Measurements from ENCODE around the gene SCN2A. TPM values are rescaled to one million over a fixed set of nuclear protein-coding genes. Genes with fewer than 3 reads are reported as not detected.

SCN2A gene
- total and polyA plus RNA-seq, 4 donors: 0.02 to 0.31 (median 0.11) TPM

DNA sequence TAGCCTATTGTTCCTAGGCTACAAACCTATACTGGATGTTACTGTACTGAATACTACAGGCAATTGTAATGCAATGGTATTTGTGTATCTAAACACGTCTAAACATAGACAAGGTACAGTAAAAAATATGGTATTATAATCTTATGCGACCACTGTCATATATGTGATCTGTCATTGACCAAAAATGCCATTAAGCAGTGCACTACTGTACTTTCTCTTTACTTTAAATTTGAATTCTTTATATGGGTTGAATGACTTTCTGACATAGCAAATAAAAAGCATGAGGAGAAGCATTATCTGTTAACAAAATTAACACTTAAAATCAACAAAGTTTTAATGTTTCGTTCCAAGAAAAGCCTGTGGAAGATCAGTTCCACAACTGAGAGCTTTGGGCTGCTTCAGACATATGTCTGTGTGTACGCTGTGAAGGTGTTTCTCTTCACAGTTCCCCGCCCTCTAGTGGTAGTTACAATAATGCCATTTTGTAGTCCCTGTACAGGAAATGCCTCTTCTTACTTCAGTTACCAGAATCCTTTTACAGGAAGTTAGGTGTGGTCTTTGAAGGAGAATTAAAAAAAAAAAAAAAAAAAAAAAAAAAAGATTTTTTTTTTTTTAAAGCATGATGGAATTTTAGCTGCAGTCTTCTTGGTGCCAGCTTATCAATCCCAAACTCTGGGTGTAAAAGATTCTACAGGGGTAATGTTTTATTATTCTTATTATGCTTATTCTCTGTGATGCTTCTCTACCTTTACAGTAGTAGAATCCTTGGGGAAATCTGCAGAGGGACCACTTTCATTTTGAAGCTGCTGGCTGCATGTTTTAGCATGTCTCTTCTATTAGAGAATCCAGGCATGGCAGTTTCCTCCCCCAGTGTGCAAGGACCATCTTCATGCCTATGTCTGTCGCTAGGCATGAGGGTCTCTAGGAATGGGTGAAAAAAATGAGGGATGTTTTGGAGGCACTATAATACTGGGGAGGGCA lies 54.5 kb downstream of the SCN2A start:
- DNase-seq: peak; percentile 64 to 95 (median 90)

DNA sequence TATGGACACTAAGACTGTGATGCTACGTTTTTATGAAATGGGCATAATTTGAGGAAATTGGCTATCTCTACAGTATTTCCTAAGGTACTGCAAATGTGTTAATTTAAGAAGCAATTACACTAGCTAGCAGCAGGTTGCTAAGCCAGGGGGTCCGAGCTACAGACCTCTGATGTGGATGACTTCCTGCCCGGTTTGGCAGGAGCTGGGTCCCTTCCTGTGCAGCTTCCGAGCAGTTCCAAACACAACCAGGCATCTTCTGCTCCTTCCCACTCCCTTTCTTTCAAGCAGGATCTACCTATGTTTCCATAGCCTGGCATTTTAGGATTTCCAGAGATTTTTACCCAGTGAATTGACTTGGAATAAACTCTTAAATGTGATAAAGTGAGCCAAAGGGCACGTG lies 55.7 kb downstream of the SCN2A start:
- no peak overlapping the region for H3K9ac ChIP-seq (ENCODE audit: insufficient read depth in 1 of 2, low read length in 2 of 2)
- DNase-seq (no peak), ATAC-seq (ENCODE audit: insufficient read depth, low FRiP score) (no peak)
- no peaks in the 10 kb centered on the region for H3K36me3 ChIP-seq (ENCODE audit: control insufficient read depth in 4 of 4, insufficient read depth in 4 of 4, low read length in 4 of 4)
- H3K9me3 ChIP-seq (ENCODE audit: control insufficient read depth in 4 of 4, insufficient read depth in 3 of 4, low read length in 3 of 4): no peaks in the 10 kb centered on the region
- TF ChIP-seq, protein P1, sequence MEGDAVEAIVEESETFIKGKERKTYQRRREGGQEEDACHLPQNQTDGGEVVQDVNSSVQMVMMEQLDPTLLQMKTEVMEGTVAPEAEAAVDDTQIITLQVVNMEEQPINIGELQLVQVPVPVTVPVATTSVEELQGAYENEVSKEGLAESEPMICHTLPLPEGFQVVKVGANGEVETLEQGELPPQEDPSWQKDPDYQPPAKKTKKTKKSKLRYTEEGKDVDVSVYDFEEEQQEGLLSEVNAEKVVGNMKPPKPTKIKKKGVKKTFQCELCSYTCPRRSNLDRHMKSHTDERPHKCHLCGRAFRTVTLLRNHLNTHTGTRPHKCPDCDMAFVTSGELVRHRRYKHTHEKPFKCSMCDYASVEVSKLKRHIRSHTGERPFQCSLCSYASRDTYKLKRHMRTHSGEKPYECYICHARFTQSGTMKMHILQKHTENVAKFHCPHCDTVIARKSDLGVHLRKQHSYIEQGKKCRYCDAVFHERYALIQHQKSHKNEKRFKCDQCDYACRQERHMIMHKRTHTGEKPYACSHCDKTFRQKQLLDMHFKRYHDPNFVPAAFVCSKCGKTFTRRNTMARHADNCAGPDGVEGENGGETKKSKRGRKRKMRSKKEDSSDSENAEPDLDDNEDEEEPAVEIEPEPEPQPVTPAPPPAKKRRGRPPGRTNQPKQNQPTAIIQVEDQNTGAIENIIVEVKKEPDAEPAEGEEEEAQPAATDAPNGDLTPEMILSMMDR (IDR thresholded peaks at IDR 0.05; ENCODE audit: control extremely low read depth, extremely low read depth): no peak
- no peak overlapping the region for H3K4me3 ChIP-seq
- 57 to 61% methylated on average over 5 of the region's 5 CpGs for WGBS, 2 donors
- no peaks in the 10 kb centered on the region for H3K27me3 ChIP-seq (ENCODE audit: control insufficient read depth in 3 of 3, insufficient read depth in 3 of 3, low read length in 2 of 3)
- H3K27ac ChIP-seq (ENCODE audit: low read depth in 1 of 2, low read length in 1 of 2): no peak overlapping the region
- peaks cover 0 to 2% (median 0%) of the 10 kb centered on the region in 5 donors for H3K4me1 ChIP-seq (ENCODE audit: control insufficient read depth in 5 of 5, insufficient read depth in 5 of 5, low read length in 5 of 5)

More for the DNA sequence above, 54.5 kb downstream of the SCN2A start:
- Histone ChIP-seq H3K4me3 (no peak overlapping the region), H3K36me3 (ENCODE audit: control insufficient read depth in 4 of 4, insufficient read depth in 4 of 4, low read length in 4 of 4) (no peaks in the 10 kb centered on the region), H3K9me3 (ENCODE audit: control insufficient read depth in 4 of 4, insufficient read depth in 3 of 4, low read length in 3 of 4) (no peaks in the 10 kb centered on the region), H3K9ac (ENCODE audit: insufficient read depth in 1 of 2, low read length in 2 of 2) (no peak overlapping the region), H3K27me3 (ENCODE audit: control insufficient read depth in 3 of 3, insufficient read depth in 3 of 3, low read length in 2 of 3) (no peaks in the 10 kb centered on the region), H3K27ac (ENCODE audit: low read depth in 1 of 2, low read length in 1 of 2) (no peak overlapping the region), H3K4me1 (ENCODE audit: control insufficient read depth in 5 of 5, insufficient read depth in 5 of 5, low read length in 5 of 5) (peaks cover 0 to 2% (median 0%) of the 10 kb centered on the region in 5 donors)
- peak; percentile 99 for ATAC-seq (ENCODE audit: insufficient read depth, low FRiP score)
- TF ChIP-seq, protein P1 (IDR thresholded peaks at IDR 0.05; ENCODE audit: control extremely low read depth, extremely low read depth): peak; percentile 26
- WGBS, 2 donors: 30% methylated on average over 6 of the region's 6 CpGs

DNA sequence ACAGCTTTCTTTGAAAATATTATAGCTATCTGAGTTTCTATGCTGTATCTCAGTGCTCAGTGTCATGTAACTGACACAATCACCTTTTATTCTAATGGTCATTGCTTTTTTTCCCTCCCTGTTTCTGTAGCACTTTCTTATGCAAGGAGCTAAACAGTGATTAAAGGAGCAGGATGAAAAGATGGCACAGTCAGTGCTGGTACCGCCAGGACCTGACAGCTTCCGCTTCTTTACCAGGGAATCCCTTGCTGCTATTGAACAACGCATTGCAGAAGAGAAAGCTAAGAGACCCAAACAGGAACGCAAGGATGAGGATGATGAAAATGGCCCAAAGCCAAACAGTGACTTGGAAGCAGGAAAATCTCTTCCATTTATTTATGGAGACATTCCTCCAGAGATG lies 56.4 kb downstream of the SCN2A start:
- 90 to 92% methylated on average over 4 of the region's 4 CpGs for WGBS, 2 donors
- no peak overlapping the region for H3K9ac ChIP-seq (ENCODE audit: insufficient read depth in 1 of 2, low read length in 2 of 2)
- no peaks in the 10 kb centered on the region for H3K36me3 ChIP-seq (ENCODE audit: control insufficient read depth in 4 of 4, insufficient read depth in 4 of 4, low read length in 4 of 4)
- H3K9me3 ChIP-seq (ENCODE audit: control insufficient read depth in 4 of 4, insufficient read depth in 3 of 4, low read length in 3 of 4): no peaks in the 10 kb centered on the region
- ATAC-seq (ENCODE audit: insufficient read depth, low FRiP score) (no peak), DNase-seq (no peak)
- TF ChIP-seq, protein P1 (IDR thresholded peaks at IDR 0.05; ENCODE audit: control extremely low read depth, extremely low read depth): no peak
- H3K4me1 ChIP-seq (ENCODE audit: control insufficient read depth in 5 of 5, insufficient read depth in 5 of 5, low read length in 5 of 5): peaks cover 0 to 2% (median 0%) of the 10 kb centered on the region in 5 donors
- no peak overlapping the region for H3K27ac ChIP-seq (ENCODE audit: low read depth in 1 of 2, low read length in 1 of 2)
- no peak overlapping the region for H3K4me3 ChIP-seq
- H3K27me3 ChIP-seq (ENCODE audit: control insufficient read depth in 3 of 3, insufficient read depth in 3 of 3, low read length in 2 of 3): no peaks in the 10 kb centered on the region

Measured in lung (tissue), 12 donors.